ENCODE data around the gene GPR89A.
"Not testable (repeated sequence)": the region's sequence is repeated elsewhere in the genome, so short reads cannot be mapped to it uniquely, and the experiment has no call there.

GPR89A gene

GRCh38 chr1:145607833-145608733, at the start of gene GPR89A:
GPR89A (plus strand) TSS chr1:145607988; CDS start chr1:145608134, 146 bp downstream.
- DNase-seq = peak; percentile 69

GRCh38 chr1:145586820-145587219, 21.0 kb upstream of the GPR89A start:
- not testable (repeated sequence) for DNase-seq

- not testable (repeated sequence) for DNase-seq
Measured at GRCh38 chr1:145590806-145591205, 17.0 kb upstream of the GPR89A start.

GRCh38 chr1:145592347-145592746, 15.4 kb upstream of the GPR89A start:
- not testable (repeated sequence) for DNase-seq

- DNase-seq = not testable (repeated sequence)
Measured at GRCh38 chr1:145595421-145595820, 12.4 kb upstream of the GPR89A start.

- not testable (repeated sequence) for DNase-seq
Measured at GRCh38 chr1:145596236-145596635, 11.6 kb upstream of the GPR89A start.

- DNase-seq = not testable (repeated sequence)
Measured at GRCh38 chr1:145599426-145599825, 8.4 kb upstream of the GPR89A start.

- no peak for DNase-seq
Measured at GRCh38 chr1:145601593-145601992, 6.2 kb upstream of the GPR89A start.

- DNase-seq = not testable (repeated sequence)
Measured at GRCh38 chr1:145606840-145607239, 948 bp upstream of the GPR89A start.

- DNase-seq = not testable (repeated sequence)
Measured at GRCh38 chr1:145607289-145607688, 499 bp upstream of the GPR89A start.

GRCh38 chr1:145610744-145611143, 3.0 kb downstream of the GPR89A start:
- DNase-seq = not testable (repeated sequence)

- DNase-seq = not testable (repeated sequence)
Measured at GRCh38 chr1:145620073-145620472, 12.3 kb downstream of the GPR89A start.

GRCh38 chr1:145622177-145622576, 14.4 kb downstream of the GPR89A start:
- not testable (repeated sequence) for DNase-seq

GRCh38 chr1:145636237-145636636, 28.4 kb downstream of the GPR89A start:
- DNase-seq = not testable (repeated sequence)

GRCh38 chr1:145641886-145642285, 34.1 kb downstream of the GPR89A start:
- DNase-seq = not testable (repeated sequence)

GRCh38 chr1:145643990-145644389, 36.2 kb downstream of the GPR89A start:
- DNase-seq = not testable (repeated sequence)

GRCh38 chr1:145656245-145656943, 48.6 kb downstream of the GPR89A start:
- DNase-seq = not testable (repeated sequence)

- DNase-seq = peak; percentile 35
Measured at GRCh38 chr1:145662502-145662901, 54.7 kb downstream of the GPR89A start.

GRCh38 chr1:145665015-145665414, 57.2 kb downstream of the GPR89A start:
- DNase-seq = not testable (repeated sequence)

- DNase-seq = not testable (repeated sequence)
Measured at GRCh38 chr1:145670995-145671745, 63.4 kb downstream of the GPR89A start.

GRCh38 chr1:145673217-145673616, 65.4 kb downstream of the GPR89A start:
- DNase-seq = not testable (repeated sequence)

GRCh38 chr1:145684858-145685257, 77.1 kb downstream of the GPR89A start:
- not testable (repeated sequence) for DNase-seq

GRCh38 chr1:145686078-145686477, 78.3 kb downstream of the GPR89A start:
- DNase-seq = not testable (repeated sequence)

Data from NCI-H510A treated with DMSO at 0.1 percent for 48 hours (cell line).